ENCODE results near the gene LRRC3C.

LRRC3C gene

DNA sequence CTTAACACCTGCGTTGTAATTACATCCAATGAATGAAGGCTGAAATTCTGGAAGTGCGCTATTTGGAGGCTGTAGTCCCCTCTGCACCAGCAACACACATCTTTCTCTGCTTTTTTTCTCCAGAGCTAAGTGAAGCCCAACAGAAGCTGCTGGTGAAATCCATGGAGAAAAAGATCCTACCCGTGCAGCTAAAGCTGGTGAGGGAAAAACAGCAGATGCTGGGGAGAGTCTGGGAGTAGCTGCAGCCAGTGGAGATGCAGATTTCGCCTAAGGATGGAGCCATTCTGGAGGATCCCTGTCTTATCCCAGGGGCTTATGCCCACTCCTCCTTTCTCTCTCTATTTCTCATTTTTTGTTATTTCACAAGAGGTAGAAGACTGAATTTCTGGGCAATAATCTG is 48.3 kb downstream of the LRRC3C start:
- no peak for DNase-seq (ENCODE audit: low spot score)

DNA sequence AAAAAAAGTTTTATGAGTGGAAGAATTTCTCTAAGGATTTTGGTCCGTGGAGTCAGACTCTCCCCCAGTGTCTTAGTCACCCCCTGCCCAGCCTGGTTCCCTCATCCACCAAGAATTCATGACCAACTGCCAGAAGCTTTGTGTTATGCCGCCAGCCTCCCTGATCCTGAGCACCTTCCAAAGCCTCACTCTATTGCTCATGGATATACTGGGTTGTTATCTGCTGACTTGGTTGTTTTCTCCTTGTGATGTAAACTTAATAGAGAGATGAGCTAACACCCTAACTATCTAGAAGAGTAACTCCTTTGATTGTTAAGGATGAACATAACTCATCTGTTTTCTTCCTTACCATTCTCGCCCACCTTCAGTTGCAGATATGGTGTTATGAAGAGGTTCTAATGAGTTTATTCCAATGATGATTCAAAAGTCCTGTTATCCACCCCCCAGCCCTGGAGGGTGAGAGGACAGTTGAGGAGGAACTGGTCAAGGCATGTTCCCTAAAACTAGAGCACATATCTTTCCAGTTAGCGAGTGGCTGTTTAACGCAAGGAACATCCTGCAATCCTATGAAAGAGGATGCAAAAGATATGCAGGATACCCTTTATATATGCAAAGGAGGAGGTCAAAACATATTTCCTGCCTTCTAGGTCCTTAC is 51.6 kb downstream of the LRRC3C start:
- DNase-seq (ENCODE audit: low spot score): no peak

DNA sequence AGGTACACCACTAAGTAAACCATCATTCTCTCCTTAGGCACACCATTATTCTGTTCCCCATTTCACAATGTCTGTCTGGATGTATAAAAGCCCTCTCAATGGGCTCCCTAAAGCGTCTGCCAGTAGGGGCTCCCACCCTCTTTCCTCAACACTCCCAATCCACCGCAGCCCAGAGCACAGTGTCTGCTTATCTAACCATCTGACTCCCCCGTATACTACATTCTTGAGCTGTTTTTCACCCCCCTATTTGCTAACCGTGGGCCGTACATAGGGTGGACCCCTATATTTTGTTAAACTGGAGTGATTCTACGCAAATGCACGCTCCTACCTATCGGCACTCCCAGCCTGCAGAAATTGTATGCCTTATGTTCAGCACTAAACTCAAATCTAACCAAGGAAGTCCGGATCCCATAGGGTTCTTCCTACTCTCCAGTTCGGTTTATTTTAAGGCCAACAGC is 52.4 kb downstream of the LRRC3C start:
- no peak for DNase-seq (ENCODE audit: low spot score)

DNA sequence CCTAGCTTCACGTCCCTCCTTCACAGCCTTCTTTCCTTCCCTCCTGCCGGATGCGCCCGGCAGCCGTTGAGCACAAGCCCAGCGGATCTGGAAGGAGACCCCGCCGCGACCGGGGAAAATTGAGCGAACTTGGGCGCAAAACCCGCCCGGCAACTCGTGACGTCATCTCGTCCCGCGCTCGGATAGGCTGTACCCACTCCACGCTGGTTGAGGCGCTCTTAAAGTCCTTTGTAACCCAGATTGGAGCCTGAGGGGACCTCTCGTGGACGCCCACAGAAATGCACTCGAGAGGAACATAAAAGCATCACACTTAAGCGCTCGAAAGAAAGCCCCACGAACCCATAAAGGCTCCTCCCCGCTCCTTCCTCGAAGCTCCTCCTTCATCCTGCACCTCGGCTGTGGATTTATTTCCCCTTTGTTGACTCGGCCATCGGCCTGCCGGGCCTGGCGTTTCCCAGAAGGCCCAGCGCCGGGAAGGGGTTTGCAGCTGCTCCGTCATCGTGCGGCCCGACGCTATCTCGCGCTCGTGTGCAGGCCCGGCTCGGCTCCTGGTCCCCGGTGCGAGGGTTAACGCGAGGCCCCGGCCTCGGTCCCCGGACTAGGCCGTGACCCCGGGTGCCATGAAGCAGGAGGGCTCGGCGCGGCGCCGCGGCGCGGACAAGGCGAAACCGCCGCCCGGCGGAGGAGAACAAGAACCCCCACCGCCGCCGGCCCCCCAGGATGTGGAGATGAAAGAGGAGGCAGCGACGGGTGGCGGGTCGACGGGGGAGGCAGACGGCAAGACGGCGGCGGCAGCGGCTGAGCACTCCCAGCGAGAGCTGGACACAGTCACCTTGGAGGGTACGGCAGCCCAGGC is 53.0 kb downstream of the LRRC3C start, which contains the start of gene PSMD3:
PSMD3 (plus strand) TSS at position 457 of the 856 bp plus-strand sequence; CDS start at position 621, 164 bp downstream.
- DNase-seq (ENCODE audit: low spot score): peak; percentile 75

DNA sequence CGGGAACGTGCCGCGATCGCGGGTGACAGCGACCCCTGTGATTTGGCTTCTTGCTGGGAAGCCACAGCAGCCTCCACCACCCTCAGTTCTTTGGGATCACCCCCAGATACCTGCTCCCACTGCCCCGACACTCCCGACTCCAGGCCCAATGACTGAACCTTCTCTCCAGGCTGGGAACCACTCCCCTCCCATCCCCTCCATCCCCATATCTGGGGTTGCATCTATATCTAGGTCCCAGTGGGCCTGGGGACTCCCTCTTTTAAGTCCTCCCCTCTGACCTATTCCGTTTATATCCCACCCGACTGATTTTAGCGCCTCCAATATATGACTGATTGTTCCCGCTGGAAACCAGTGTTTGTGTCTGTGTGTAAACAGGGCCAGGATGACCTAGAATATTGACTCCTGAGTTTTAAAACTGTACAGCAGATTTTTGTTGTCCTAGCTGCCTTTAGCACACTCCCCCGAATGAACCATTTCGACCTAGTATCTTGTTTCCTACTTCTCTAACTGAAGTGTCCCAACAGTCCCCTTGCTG is 53.7 kb downstream of the LRRC3C start:
- no peak for DNase-seq (ENCODE audit: low spot score)

DNA sequence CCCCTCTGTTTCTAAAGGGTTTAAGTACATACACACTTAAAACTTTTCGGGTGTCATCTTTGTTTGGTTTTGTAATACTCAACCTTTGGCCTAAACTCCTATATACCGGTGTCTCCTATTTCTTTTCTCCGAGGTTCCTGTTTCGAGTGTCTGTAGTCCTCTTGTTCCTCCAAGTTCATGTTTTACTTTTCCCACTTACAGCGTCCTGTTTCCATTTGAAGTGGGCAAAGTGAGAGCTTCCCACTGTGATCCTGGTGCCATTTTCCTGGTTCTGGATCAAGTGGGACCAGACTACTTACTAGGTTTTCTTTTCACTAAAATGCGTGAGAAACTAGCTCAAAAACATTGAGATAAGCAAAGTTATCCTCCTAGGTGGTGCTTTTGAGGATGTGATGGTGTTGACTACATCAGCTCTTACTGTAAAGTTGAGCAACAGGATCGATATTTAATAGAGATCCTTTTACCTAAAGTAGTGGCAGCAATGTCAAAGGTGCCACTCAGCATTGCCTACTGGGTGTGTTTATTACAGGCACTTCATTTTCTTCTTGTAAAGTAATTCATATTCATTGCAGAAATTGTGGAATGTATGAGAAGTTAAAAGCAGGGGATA is 54.3 kb downstream of the LRRC3C start:
- DNase-seq (ENCODE audit: low spot score): no peak

DNA sequence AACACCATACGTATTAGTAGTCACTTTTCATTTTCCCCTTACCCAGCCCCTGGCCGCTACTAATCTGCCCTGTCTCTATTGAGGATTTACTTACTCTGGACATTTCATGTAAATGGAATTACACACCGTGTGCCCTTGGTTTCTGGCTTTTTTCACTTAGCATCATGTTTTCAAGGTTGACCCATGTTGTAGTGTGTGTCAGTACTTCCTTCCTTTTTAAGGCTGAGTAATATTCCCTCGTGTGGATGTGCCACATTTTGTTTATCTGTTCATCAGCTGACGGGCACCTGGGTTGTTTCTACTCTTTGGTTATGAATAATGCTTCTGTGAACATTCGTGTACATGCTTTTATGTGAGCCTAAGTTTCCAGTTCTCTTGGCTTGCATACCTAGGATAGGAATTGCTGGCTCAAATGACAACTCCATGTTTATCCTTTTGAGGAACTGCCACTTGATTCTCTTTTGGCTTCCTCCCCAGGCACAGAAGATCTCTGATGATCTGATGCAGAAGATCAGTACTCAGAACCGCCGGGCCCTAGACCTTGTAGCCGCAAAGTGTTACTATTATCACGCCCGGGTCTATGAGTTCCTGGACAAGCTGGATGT is 60.8 kb downstream of the LRRC3C start:
- DNase-seq (ENCODE audit: low spot score): no peak

DNA sequence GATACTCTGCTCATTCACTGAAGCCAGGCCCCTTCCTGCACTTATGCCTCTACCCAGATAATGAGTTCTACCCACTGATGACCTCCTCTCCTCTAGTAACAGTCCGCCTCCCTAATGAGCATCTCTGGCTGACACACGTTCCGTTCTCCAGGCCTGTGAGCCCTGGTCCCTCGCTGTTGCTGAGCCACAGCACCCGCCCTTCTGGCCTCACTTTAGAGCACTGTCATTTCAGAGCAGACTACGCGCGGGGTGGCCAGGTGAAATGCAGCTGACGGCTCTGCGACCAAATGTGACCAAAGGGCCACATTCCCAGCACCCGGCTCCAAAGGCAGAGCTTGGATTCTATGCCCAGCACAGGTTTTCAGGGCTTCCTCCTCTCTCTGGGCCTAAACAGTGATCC is 66.9 kb downstream of the LRRC3C start:
- no peak for DNase-seq (ENCODE audit: low spot score)
